Tibial nerve (tissue), 4 donors: ENCODE results near the gene RYR1. TPM values are rescaled to one million over a fixed set of nuclear protein-coding genes. Genes with fewer than 3 reads are reported as not detected.

ENCODE experiments used
- DNase-seq, 2 donors: peaks; one replicate each; pipeline ENCODE4 v3.0.0-alpha.2; 2019; ENCODE audit warnings: low spot score in 2 of 2
- H3K27ac ChIP-seq, 4 donors: fragments of 200-600 bp; sonication (generic) in 3 of 4; one replicate each; pipeline ENCODE4 v1.5.1; 2017 to 2019; ENCODE audit warnings: mild to moderate bottlenecking in 1 of 4
- H3K27me3 ChIP-seq, 2 donors: fragments of 200-600 bp; sonication (generic) in 1 of 2; one replicate each; pipeline versions ENCODE4 v1.5.1 to v1.6.0; 2017 to 2019
- H3K36me3 ChIP-seq, 3 donors: fragments of 200-600 bp; sonication (generic); one replicate each; pipeline ENCODE4 v1.5.1; 2018 to 2019
- H3K4me1 ChIP-seq, 4 donors: fragments of 200-600 bp; sonication (generic) in 3 of 4; one replicate each; pipeline ENCODE4 v1.5.1; 2017 to 2019
- H3K4me3 ChIP-seq, 4 donors: fragments of 200-600 bp; sonication (generic) in 3 of 4; one replicate each; pipeline ENCODE4 v1.5.1; 2017 to 2019; ENCODE audit warnings: mild to moderate bottlenecking in 1 of 4, moderate library complexity in 1 of 4
- H3K9me3 ChIP-seq, 4 donors: fragments of 200-600 bp; sonication (generic) in 3 of 4; one replicate each; pipeline ENCODE4 v1.5.1; 2017 to 2019
- CTCF ChIP-seq, 5 experiments: fragments of 200-600 bp in 3 of 5; fragments of 450-650 bp in 2 of 5; sonication (generic) in 3 of 5; IDR thresholded peaks; one replicate each; pipeline ENCODE4 v1.5.1; 2016 to 2019; ENCODE audit warnings: antibody characterized with exemption in 5 of 5, mild to moderate bottlenecking in 3 of 5, moderate library complexity in 2 of 5
- EP300 ChIP-seq, 2 donors: sonication (generic); formaldehyde crosslinking; IDR thresholded peaks; one replicate each; pipeline ENCODE4 v1.6.1; 2017; ENCODE audit warnings: antibody characterized with exemption in 2 of 2, mild to moderate bottlenecking in 1 of 2
- POLR2A ChIP-seq, 2 donors: fragments of 450-650 bp; IDR thresholded peaks; one replicate each; pipeline ENCODE4 v1.6.1; 2017; ENCODE audit warnings: antibody characterized with exemption in 2 of 2, mild to moderate bottlenecking in 2 of 2, moderate library complexity in 2 of 2
- WGBS, 2 donors: methylation state at CpG; one replicate each; pipeline ENCODE4 v1.1.5; 2018; 5-methylcytosine and 5-hydroxymethylcytosine counted together
- total RNA-seq, 4 donors: library from RNA; depleted of rRNA; stranded (reverse); fragments of >200 nt; gene quantifications; one replicate each; pipeline ENCODE4 v1.1.0, GENCODE V29; 2016

The RYR1 gene
- total RNA-seq, 4 donors from 2014 or later, result 5.7 to 18.1 (median 12.0) TPM

DNA sequence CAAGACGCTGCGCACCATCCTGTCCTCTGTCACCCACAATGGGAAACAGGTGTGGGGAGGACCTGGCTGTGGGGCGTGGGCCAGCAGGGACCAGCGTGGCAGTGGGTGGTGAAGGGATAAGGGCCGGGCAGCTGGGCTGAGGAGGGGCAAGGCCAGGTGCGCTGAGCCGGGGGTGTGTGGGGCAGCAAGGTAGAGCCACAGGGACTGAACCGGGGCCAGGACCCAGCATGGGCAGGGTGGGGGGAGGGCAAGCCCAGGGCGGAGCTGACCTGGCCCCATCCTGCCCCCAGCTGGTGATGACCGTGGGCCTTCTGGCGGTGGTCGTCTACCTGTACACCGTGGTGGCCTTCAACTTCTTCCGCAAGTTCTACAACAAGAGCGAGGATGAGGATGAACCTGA is 146.6 kb downstream of the RYR1 start:
- H3K27me3 ChIP-seq, result no peaks in the 10 kb centered on the region
- H3K9me3 ChIP-seq, result no peaks in the 10 kb centered on the region
- no peak for DNase-seq
- no peak overlapping the region for H3K4me3 ChIP-seq
- no peaks in the 10 kb centered on the region for H3K4me1 ChIP-seq
- TF ChIP-seq POLR2A (IDR thresholded peaks at IDR 0.05), result no peak
- no peak for TF ChIP-seq EP300 (IDR thresholded peaks at IDR 0.05)
- no peak for TF ChIP-seq CTCF (IDR thresholded peaks at IDR 0.05)
- peaks cover 0 to 68% (median 0%) of the 10 kb centered on the region in 3 donors for H3K36me3 ChIP-seq
- H3K27ac ChIP-seq, result no peak overlapping the region
- 89 to 91% methylated on average over 14 to 15 of the region's 15 CpGs for WGBS, 2 donors

GRCh38 chr19:38583219-38583984 is 149.9 kb downstream of the RYR1 start:
- Histone ChIP-seq H3K27me3 (no peaks in the 10 kb centered on the region), H3K9me3 (no peaks in the 10 kb centered on the region), H3K27ac (no peak overlapping the region), H3K4me1 (no peaks in the 10 kb centered on the region), H3K4me3 (no peak overlapping the region), H3K36me3 (peaks cover 0 to 72% (median 4%) of the 10 kb centered on the region in 3 donors)
- no peak for DNase-seq
- no peak for TF ChIP-seq CTCF (IDR thresholded peaks at IDR 0.05)
- TF ChIP-seq POLR2A (IDR thresholded peaks at IDR 0.05), result no peak
- 90% methylated on average over 14 of the region's 14 CpGs for WGBS, 2 donors

- Histone ChIP-seq H3K27ac (no peak overlapping the region), H3K27me3 (no peaks in the 10 kb centered on the region), H3K4me1 (no peaks in the 10 kb centered on the region), H3K4me3 (no peak overlapping the region), H3K36me3 (peaks cover 0 to 69% (median 4%) of the 10 kb centered on the region in 3 donors), H3K9me3 (no peaks in the 10 kb centered on the region)
- TF ChIP-seq EP300 (IDR thresholded peaks at IDR 0.05) (no peak), POLR2A (IDR thresholded peaks at IDR 0.05) (no peak), CTCF (IDR thresholded peaks at IDR 0.05) (no peak)
- WGBS, 2 donors, result 80 to 85% methylated on average over 4 of the region's 4 CpGs
- no peak for DNase-seq
These were observed 150.5 kb downstream of the RYR1 start for GRCh38 chr19:38583985-38584305.

DNA sequence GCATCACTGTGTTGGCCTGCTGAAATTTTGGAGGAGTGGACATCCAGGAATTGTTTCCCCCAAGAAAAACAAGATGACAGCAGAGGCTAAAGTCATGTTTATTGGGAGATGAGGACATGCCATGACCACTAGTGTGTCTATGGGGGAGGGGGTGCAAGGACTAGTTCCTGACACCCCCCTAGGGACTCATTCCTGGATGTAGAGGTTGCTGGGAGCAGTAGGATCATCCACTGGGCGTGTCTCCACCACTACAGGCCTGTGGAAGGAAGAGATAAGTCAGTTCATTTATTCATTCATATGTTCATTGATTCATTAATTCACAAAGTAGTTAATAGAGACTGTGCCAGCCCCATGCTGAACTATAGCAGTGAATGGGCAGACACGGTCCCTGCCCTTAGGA is 154.1 kb downstream of the RYR1 start:
- Histone ChIP-seq H3K4me3 (no peak overlapping the region), H3K36me3 (peaks cover 0 to 57% (median 4%) of the 10 kb centered on the region in 3 donors), H3K27ac (no peak overlapping the region), H3K27me3 (no peaks in the 10 kb centered on the region), H3K9me3 (no peaks in the 10 kb centered on the region), H3K4me1 (no peaks in the 10 kb centered on the region)
- 81 to 85% methylated on average over 2 of the region's 2 CpGs for WGBS, 2 donors
- no peak for DNase-seq
- TF ChIP-seq CTCF (IDR thresholded peaks at IDR 0.05) (no peak), EP300 (IDR thresholded peaks at IDR 0.05) (no peak), POLR2A (IDR thresholded peaks at IDR 0.05) (no peak)

GRCh38 chr19:38588041-38588440 is 154.6 kb downstream of the RYR1 start:
- TF ChIP-seq EP300 (IDR thresholded peaks at IDR 0.05) (no peak), CTCF (IDR thresholded peaks at IDR 0.05) (no peak), POLR2A (IDR thresholded peaks at IDR 0.05) (no peak)
- no peak overlapping the region for H3K4me3 ChIP-seq
- no peaks in the 10 kb centered on the region for H3K4me1 ChIP-seq
- H3K27ac ChIP-seq, result no peak overlapping the region
- peaks cover 0 to 56% (median 4%) of the 10 kb centered on the region in 3 donors for H3K36me3 ChIP-seq
- no peaks in the 10 kb centered on the region for H3K27me3 ChIP-seq
- no peak for DNase-seq
- H3K9me3 ChIP-seq, result no peaks in the 10 kb centered on the region
- WGBS, 2 donors, result 67 to 82% methylated on average over 2 of the region's 2 CpGs
